ENCODE data around the gene COX6B2. TPM values are rescaled to one million over a fixed set of nuclear protein-coding genes. Genes with fewer than 3 reads are reported as not detected.
A peak's percentile ranks its signal among the peaks of the same experiment; 100 is the strongest.

COX6B2 gene
- total and polyA plus RNA-seq, 12 donors = not detected

DNA sequence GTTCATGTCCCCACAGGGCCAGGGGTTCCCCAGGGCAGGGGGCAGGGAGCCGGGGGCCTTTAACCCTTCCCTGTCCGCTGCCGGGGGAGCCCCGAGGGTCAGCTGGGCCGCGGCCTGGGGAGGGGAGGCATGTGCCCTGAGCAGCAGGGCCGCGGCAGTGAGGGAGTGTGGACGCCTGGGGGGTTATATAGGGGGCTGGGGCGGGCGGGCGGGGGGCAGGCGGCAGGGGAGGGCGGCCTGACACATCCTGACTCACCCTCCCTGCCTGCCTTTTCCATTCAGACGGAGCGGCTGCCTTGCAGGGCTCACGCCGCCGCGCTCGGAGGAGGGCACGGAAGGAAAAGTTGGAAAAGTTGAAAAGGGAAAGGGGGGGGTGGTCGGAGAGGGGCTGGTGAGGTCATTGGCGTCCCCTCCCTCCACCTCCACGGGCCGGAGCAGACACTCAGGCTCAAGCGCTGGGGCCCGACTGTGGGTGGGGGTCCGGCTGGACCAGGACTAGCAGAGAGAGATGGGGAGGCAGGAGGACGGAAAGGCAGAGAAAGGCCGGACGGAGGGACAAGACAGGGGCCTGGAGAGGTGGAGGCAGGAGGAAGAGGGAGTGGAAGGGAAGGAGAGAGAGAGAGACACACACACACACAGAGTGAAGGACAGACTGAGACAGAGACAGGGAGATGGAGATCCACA is 15.9 kb upstream of the COX6B2 start, which contains the start of gene IL11:
Gene IL11 (minus strand): TSS at position 159 of the 684 bp plus-strand sequence. CDS start 153 bp downstream, at position 6.
- Histone ChIP-seq H3K36me3 (no peaks in the 10 kb centered on the region), H3K9me3 (no peaks in the 10 kb centered on the region), H3K4me3 (peak within 1 kb of the TSS in 7 of 10 donors; percentile 8 to 41 (median 30)), H3K27ac (no peak within 1 kb of the TSS), H3K4me1 (peaks cover 3 to 22% (median 12%) of the 10 kb centered on the region in 9 donors), H3K27me3 (peaks cover 22 to 87% (median 79%) of the 10 kb centered on the region in 7 donors)
- intact Hi-C loops (cut with DNase I) = loop anchor here in 1 of 10 donors (5.0 kb wide), 1 partner anchor 63 kb away; no protein-coding TSS in a partner anchor
- DNase-seq (no peak), ATAC-seq (no peak)
- TF ChIP-seq CTCF (IDR thresholded peaks at IDR 0.05) = no peak
- WGBS, 2 donors = 4 to 8% methylated on average over 27 to 30 of the region's 32 CpGs

DNA sequence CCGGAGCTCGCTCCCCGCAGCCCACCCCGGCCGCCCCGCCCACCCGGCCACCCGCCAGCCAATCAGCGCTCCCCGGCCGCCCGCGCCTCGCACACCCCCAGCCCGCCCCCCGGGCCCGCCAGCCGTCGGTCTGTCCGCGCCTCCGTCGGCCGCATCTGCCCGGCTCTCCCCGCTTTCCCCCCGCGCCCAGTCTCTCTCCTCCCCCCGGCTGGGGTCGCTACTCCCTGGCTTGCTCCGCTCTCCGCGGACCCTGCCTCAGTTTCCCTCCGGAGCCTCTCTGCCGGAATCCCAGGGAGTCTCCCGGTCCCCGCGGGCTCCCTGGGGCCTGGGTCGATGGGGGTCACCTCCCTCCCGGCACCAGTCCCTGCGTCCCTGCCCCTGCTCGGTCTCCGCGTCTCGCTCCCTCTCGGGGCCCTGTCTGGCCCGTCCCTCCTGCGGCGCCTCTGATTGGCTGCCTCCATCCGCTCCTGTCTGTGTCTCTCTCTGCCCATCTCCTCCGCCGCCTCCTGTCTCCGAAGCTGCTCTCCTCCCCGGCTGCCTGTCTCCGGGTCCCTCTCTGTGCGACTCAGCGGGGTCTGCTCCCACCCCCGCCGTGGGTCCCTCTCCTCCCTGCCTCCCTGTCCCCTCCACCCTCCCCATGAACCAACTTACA is 15.3 kb upstream of the COX6B2 start:
- no peak for TF ChIP-seq CTCF (IDR thresholded peaks at IDR 0.05)
- intact Hi-C loops (cut with DNase I) = loop anchor here in 1 of 10 donors (5.0 kb wide), 1 partner anchor 62 kb away; no protein-coding TSS in a partner anchor
- WGBS, 2 donors = 1% methylated on average over 38 to 51 of the region's 59 CpGs
- H3K27me3 ChIP-seq = peaks cover 22 to 84% (median 75%) of the 10 kb centered on the region in 7 donors
- DNase-seq (no peak), ATAC-seq (peak in 2 of 8 donors; percentile 10 to 38)
- H3K4me1 ChIP-seq = peaks cover 3 to 22% (median 12%) of the 10 kb centered on the region in 9 donors
- peak overlapping the region in 7 of 10 donors; percentile 8 to 41 (median 23) for H3K4me3 ChIP-seq
- no peaks in the 10 kb centered on the region for H3K9me3 ChIP-seq
- H3K36me3 ChIP-seq = no peaks in the 10 kb centered on the region
- no peak overlapping the region for H3K27ac ChIP-seq

GRCh38 chr19:55368701-55369563 is 14.4 kb upstream of the COX6B2 start:
- Histone ChIP-seq H3K27me3 (peaks cover 22 to 75% (median 67%) of the 10 kb centered on the region in 7 donors), H3K4me1 (peaks cover 3 to 18% (median 10%) of the 10 kb centered on the region in 9 donors), H3K27ac (no peak overlapping the region), H3K36me3 (no peaks in the 10 kb centered on the region), H3K9me3 (no peaks in the 10 kb centered on the region), H3K4me3 (peak overlapping the region in 4 of 10 donors; percentile 20 to 30 (median 26))
- no peak for DNase-seq
- 9% methylated on average over 39 to 54 of the region's 54 CpGs for WGBS, 2 donors
- no peak for TF ChIP-seq CTCF (IDR thresholded peaks at IDR 0.05)
- intact Hi-C loops (cut with DNase I) = no loop called here
- ATAC-seq = peak in 7 of 8 donors; percentile 46 to 78 (median 57)

DNA sequence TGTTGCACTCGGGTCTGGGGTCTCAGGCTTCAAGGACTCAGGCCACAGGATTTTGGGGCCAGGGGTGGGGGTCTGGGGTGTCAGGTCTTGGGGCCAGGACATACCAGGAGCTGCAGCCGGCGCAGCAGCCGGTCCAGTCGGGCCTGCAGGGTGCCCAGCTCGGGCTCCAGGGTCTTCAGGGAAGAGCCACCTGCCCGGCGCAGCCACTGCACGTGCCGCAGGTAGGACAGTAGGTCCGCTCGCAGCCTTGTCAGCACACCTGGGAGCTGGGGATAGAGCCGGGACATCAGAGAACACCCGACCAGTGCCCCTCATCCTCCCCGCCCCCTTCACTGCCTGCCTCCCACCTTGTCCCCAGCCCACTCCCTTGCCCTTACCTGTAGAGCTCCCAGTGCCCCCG is 13.6 kb upstream of the COX6B2 start:
- Histone ChIP-seq H3K27ac (no peak overlapping the region), H3K4me1 (peaks cover 3 to 17% (median 8%) of the 10 kb centered on the region in 9 donors), H3K9me3 (no peaks in the 10 kb centered on the region), H3K27me3 (peaks cover 22 to 70% (median 62%) of the 10 kb centered on the region in 7 donors), H3K4me3 (no peak overlapping the region), H3K36me3 (no peaks in the 10 kb centered on the region)
- no peak for TF ChIP-seq CTCF (IDR thresholded peaks at IDR 0.05)
- ATAC-seq (no peak), DNase-seq (no peak)
- intact Hi-C loops (cut with DNase I) = no loop called here
- WGBS, 2 donors = 81 to 88% methylated on average over 16 of the region's 16 CpGs
